ENCODE results near the gene DSCAM. TPM values are rescaled to one million over a fixed set of nuclear protein-coding genes. Genes with fewer than 3 reads are reported as not detected.

The DSCAM gene
- total RNA-seq, 2 donors from 2014 or later, result 18.5 to 25.5 TPM

GRCh38 chr21:40800126-40800525 is 46.8 kb downstream of the DSCAM start:
- Mint-ChIP-seq H3K27ac (no peak overlapping the region), H3K4me3 (no peak overlapping the region), H3K4me1 (peaks cover 9% of the 10 kb centered on the region), H3K36me3 (ENCODE audit: low read depth) (peaks cover 4% of the 10 kb centered on the region), H3K27me3 (ENCODE audit: insufficient read depth) (peaks cover 2% of the 10 kb centered on the region), H3K9me3 (peaks cover 45% of the 10 kb centered on the region)
- Histone ChIP-seq H3K9ac (ENCODE audit: extremely low read depth, low read length, poor library complexity, severe bottlenecking) (no peak overlapping the region), H3K27ac (ENCODE audit: low read depth, low read length) (no peak overlapping the region), H3K36me3 (ENCODE audit: control insufficient read depth, insufficient read depth, low read length) (no peaks in the 10 kb centered on the region), H3K4me3 (ENCODE audit: low read length) (peak overlapping the region; percentile 47), H3K4me1 (ENCODE audit: control insufficient read depth, insufficient read depth, low read length) (no peaks in the 10 kb centered on the region), H3K27me3 (ENCODE audit: control insufficient read depth, insufficient read depth, low read length, poor library complexity, severe bottlenecking) (no peaks in the 10 kb centered on the region), H3K9me3 (ENCODE audit: control insufficient read depth, low read length) (peaks cover 46% of the 10 kb centered on the region)
- TF ChIP-seq CTCF (conservative IDR thresholded peaks at IDR 0.05), result no peak
- 100% methylated on average over 1 of the region's 1 CpG; no CpG with 5 or more reads in 1 of the 2 experiments for WGBS, 2 experiments (ENCODE audit: insufficient coverage in 1 of 2, insufficient read length in 1 of 2)
- DNase-seq, result no peak

GRCh38 chr21:40797891-40798290 is 49.1 kb downstream of the DSCAM start:
- H3K4me3 ChIP-seq (ENCODE audit: low read length), result no peak overlapping the region
- H3K36me3 ChIP-seq (ENCODE audit: control insufficient read depth, insufficient read depth, low read length), result no peaks in the 10 kb centered on the region
- Mint-ChIP-seq H3K9me3 (peaks cover 44% of the 10 kb centered on the region), H3K27me3 (ENCODE audit: insufficient read depth) (no peaks in the 10 kb centered on the region), H3K4me3 (no peak overlapping the region), H3K36me3 (ENCODE audit: low read depth) (peaks cover 4% of the 10 kb centered on the region), H3K27ac (no peak overlapping the region), H3K4me1 (no peaks in the 10 kb centered on the region)
- WGBS, 2 experiments (ENCODE audit: insufficient coverage in 1 of 2, insufficient read length in 1 of 2), result 67 to 91% methylated on average over 1 of the region's 2 CpGs
- no peak for TF ChIP-seq CTCF (conservative IDR thresholded peaks at IDR 0.05)
- H3K27ac ChIP-seq (ENCODE audit: low read depth, low read length), result no peak overlapping the region
- no peaks in the 10 kb centered on the region for H3K4me1 ChIP-seq (ENCODE audit: control insufficient read depth, insufficient read depth, low read length)
- no peaks in the 10 kb centered on the region for H3K27me3 ChIP-seq (ENCODE audit: control insufficient read depth, insufficient read depth, low read length, poor library complexity, severe bottlenecking)
- peaks cover 46% of the 10 kb centered on the region for H3K9me3 ChIP-seq (ENCODE audit: control insufficient read depth, low read length)
- no peak overlapping the region for H3K9ac ChIP-seq (ENCODE audit: extremely low read depth, low read length, poor library complexity, severe bottlenecking)
- no peak for DNase-seq

- H3K9me3 Mint-ChIP-seq, result peaks cover 42% of the 10 kb centered on the region
- H3K36me3 Mint-ChIP-seq (ENCODE audit: low read depth), result peaks cover 4% of the 10 kb centered on the region
- H3K27me3 Mint-ChIP-seq (ENCODE audit: insufficient read depth), result no peaks in the 10 kb centered on the region
- peaks cover 46% of the 10 kb centered on the region for H3K9me3 ChIP-seq (ENCODE audit: control insufficient read depth, low read length)
- no peaks in the 10 kb centered on the region for H3K4me1 ChIP-seq (ENCODE audit: control insufficient read depth, insufficient read depth, low read length)
- no peaks in the 10 kb centered on the region for H3K27me3 ChIP-seq (ENCODE audit: control insufficient read depth, insufficient read depth, low read length, poor library complexity, severe bottlenecking)
- H3K4me3 Mint-ChIP-seq, result no peak overlapping the region
- no peak overlapping the region for H3K27ac ChIP-seq (ENCODE audit: low read depth, low read length)
- no peaks in the 10 kb centered on the region for H3K4me1 Mint-ChIP-seq
- no peak overlapping the region for H3K27ac Mint-ChIP-seq
- H3K4me3 ChIP-seq (ENCODE audit: low read length), result no peak overlapping the region
- DNase-seq, result no peak
- TF ChIP-seq CTCF (conservative IDR thresholded peaks at IDR 0.05), result no peak
- H3K9ac ChIP-seq (ENCODE audit: extremely low read depth, low read length, poor library complexity, severe bottlenecking), result no peak overlapping the region
- no peaks in the 10 kb centered on the region for H3K36me3 ChIP-seq (ENCODE audit: control insufficient read depth, insufficient read depth, low read length)
- 90% methylated on average over 1 of the region's 1 CpG; no CpG with 5 or more reads in 1 of the 2 experiments for WGBS, 2 experiments (ENCODE audit: insufficient coverage in 1 of 2, insufficient read length in 1 of 2)
Observed at GRCh38 chr21:40797410-40797809, 49.5 kb downstream of the DSCAM start.

All from endodermal cell (in vitro differentiated cells).